Stimulated activated CD4-positive, alpha-beta T cell treated with anti-CD3 and anti-CD28 coated beads, Interleukin-12 subunit alpha, Interleukin-12 subunit beta, amount 100 ng/mL, for 4 hours (primary cell): Measurements from ENCODE around the gene KRT9.
A peak's percentile ranks its signal among the peaks of the same experiment; 100 is the strongest.
"Not testable (repeated sequence)": the region's sequence is repeated elsewhere in the genome, so short reads cannot be mapped to it uniquely, and the experiment has no call there.

Experiments used
- DNase-seq: peaks from one replicate; pipeline ENCODE4 v3.0.0-alpha.2; 2020

KRT9 gene

GRCh38 chr17:41576740-41577139, 4.9 kb upstream of the KRT9 start:
- DNase-seq, result not testable (repeated sequence)

GRCh38 chr17:41575336-41575735, 3.5 kb upstream of the KRT9 start:
- no peak for DNase-seq

- DNase-seq, result no peak
These were observed 4.5 kb downstream of the KRT9 start for GRCh38 chr17:41567317-41567716.

- DNase-seq, result no peak
These were observed 6.5 kb downstream of the KRT9 start for GRCh38 chr17:41565338-41565737.

GRCh38 chr17:41563607-41564170, 8.2 kb downstream of the KRT9 start:
- no peak for DNase-seq

GRCh38 chr17:41561554-41561953, 10.3 kb downstream of the KRT9 start:
- DNase-seq, result no peak

GRCh38 chr17:41559548-41559947, 12.3 kb downstream of the KRT9 start:
- DNase-seq, result no peak

GRCh38 chr17:41556931-41557330, 14.9 kb downstream of the KRT9 start:
- no peak for DNase-seq

- DNase-seq, result no peak
These were observed 15.6 kb downstream of the KRT9 start for GRCh38 chr17:41556306-41556705.

GRCh38 chr17:41555105-41555887, 16.6 kb downstream of the KRT9 start:
- DNase-seq, result no peak

GRCh38 chr17:41553987-41554680, 17.7 kb downstream of the KRT9 start:
- no peak for DNase-seq

GRCh38 chr17:41553176-41553575, 18.7 kb downstream of the KRT9 start:
- DNase-seq, result no peak

GRCh38 chr17:41552455-41552854, 19.4 kb downstream of the KRT9 start:
- no peak for DNase-seq

GRCh38 chr17:41551365-41551764, 20.5 kb downstream of the KRT9 start:
- no peak for DNase-seq

- no peak for DNase-seq
These were observed 22.2 kb downstream of the KRT9 start for GRCh38 chr17:41549596-41550039.

GRCh38 chr17:41548844-41549595, 22.8 kb downstream of the KRT9 start:
- DNase-seq, result peak; percentile 78

- DNase-seq, result peak; percentile 57
These were observed 23.7 kb downstream of the KRT9 start for GRCh38 chr17:41547921-41548843.

GRCh38 chr17:41547378-41547841, 24.4 kb downstream of the KRT9 start:
- no peak for DNase-seq

- DNase-seq, result no peak
These were observed 25.0 kb downstream of the KRT9 start for GRCh38 chr17:41546819-41547218.

- no peak for DNase-seq
These were observed 25.9 kb downstream of the KRT9 start for GRCh38 chr17:41545829-41546410.

- DNase-seq, result no peak
These were observed 26.9 kb downstream of the KRT9 start for GRCh38 chr17:41544935-41545334.

GRCh38 chr17:41544491-41544892, 27.4 kb downstream of the KRT9 start:
- no peak for DNase-seq
